ENCODE results near the gene ZFAND2B.

DNA sequence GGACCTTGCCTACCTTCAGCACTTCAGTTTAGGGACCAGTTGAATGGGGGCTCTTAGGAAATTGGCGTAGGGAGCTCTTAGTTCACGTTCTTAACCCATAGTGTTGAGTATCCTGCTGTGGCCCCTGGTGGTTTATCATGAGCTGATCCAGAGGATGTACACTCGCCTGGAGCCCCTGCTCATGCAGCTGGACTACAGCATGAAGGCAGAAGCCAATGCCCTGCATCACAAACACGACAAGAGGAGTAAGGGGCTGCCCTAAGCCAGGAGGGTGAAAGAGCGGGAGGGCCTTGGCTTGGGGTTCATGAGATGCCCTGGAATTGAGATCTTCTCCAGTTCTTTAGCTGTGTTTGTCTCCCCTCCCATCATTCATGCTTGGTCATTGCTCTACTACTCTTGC is 25.6 kb upstream of the ZFAND2B start:
- TF ChIP-seq POLR2AphosphoS5 (IDR thresholded peaks at IDR 0.05; ENCODE audit: low read depth, low read length) (no peak), SIN3A (IDR thresholded peaks at IDR 0.05; ENCODE audit: borderline replicate concordance, low read depth, low read length) (no peak), FOSL2 (IDR thresholded peaks at IDR 0.05; ENCODE audit: borderline replicate concordance, low read depth) (no peak), GABPA (IDR thresholded peaks at IDR 0.05; ENCODE audit: low read depth) (no peak), FOXM1 (IDR thresholded peaks at IDR 0.05; ENCODE audit: low read depth) (no peak), JUND (IDR thresholded peaks at IDR 0.05) (no peak), EP300 (IDR thresholded peaks at IDR 0.05; ENCODE audit: borderline replicate concordance in 1 of 2, low read depth in 1 of 2, low read length in 1 of 2) (no peak), RXRA (IDR thresholded peaks at IDR 0.05; ENCODE audit: borderline replicate concordance, low read depth) (no peak), TAF1 (IDR thresholded peaks at IDR 0.05; ENCODE audit: borderline replicate concordance, low read depth, low read length) (no peak)
- TF ChIP-seq, protein P1, sequence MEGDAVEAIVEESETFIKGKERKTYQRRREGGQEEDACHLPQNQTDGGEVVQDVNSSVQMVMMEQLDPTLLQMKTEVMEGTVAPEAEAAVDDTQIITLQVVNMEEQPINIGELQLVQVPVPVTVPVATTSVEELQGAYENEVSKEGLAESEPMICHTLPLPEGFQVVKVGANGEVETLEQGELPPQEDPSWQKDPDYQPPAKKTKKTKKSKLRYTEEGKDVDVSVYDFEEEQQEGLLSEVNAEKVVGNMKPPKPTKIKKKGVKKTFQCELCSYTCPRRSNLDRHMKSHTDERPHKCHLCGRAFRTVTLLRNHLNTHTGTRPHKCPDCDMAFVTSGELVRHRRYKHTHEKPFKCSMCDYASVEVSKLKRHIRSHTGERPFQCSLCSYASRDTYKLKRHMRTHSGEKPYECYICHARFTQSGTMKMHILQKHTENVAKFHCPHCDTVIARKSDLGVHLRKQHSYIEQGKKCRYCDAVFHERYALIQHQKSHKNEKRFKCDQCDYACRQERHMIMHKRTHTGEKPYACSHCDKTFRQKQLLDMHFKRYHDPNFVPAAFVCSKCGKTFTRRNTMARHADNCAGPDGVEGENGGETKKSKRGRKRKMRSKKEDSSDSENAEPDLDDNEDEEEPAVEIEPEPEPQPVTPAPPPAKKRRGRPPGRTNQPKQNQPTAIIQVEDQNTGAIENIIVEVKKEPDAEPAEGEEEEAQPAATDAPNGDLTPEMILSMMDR (IDR thresholded peaks at IDR 0.05), result no peak
- TF ChIP-seq, protein P2, sequence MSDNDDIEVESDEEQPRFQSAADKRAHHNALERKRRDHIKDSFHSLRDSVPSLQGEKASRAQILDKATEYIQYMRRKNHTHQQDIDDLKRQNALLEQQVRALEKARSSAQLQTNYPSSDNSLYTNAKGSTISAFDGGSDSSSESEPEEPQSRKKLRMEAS (IDR thresholded peaks at IDR 0.05; ENCODE audit: low read depth), result no peak
- TF ChIP-seq, protein P3, sequence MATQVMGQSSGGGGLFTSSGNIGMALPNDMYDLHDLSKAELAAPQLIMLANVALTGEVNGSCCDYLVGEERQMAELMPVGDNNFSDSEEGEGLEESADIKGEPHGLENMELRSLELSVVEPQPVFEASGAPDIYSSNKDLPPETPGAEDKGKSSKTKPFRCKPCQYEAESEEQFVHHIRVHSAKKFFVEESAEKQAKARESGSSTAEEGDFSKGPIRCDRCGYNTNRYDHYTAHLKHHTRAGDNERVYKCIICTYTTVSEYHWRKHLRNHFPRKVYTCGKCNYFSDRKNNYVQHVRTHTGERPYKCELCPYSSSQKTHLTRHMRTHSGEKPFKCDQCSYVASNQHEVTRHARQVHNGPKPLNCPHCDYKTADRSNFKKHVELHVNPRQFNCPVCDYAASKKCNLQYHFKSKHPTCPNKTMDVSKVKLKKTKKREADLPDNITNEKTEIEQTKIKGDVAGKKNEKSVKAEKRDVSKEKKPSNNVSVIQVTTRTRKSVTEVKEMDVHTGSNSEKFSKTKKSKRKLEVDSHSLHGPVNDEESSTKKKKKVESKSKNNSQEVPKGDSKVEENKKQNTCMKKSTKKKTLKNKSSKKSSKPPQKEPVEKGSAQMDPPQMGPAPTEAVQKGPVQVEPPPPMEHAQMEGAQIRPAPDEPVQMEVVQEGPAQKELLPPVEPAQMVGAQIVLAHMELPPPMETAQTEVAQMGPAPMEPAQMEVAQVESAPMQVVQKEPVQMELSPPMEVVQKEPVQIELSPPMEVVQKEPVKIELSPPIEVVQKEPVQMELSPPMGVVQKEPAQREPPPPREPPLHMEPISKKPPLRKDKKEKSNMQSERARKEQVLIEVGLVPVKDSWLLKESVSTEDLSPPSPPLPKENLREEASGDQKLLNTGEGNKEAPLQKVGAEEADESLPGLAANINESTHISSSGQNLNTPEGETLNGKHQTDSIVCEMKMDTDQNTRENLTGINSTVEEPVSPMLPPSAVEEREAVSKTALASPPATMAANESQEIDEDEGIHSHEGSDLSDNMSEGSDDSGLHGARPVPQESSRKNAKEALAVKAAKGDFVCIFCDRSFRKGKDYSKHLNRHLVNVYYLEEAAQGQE (IDR thresholded peaks at IDR 0.05; ENCODE audit: low read depth, low read length), result no peak
- TF ChIP-seq, protein P4, sequence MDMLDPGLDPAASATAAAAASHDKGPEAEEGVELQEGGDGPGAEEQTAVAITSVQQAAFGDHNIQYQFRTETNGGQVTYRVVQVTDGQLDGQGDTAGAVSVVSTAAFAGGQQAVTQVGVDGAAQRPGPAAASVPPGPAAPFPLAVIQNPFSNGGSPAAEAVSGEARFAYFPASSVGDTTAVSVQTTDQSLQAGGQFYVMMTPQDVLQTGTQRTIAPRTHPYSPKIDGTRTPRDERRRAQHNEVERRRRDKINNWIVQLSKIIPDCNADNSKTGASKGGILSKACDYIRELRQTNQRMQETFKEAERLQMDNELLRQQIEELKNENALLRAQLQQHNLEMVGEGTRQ (IDR thresholded peaks at IDR 0.05; ENCODE audit: borderline replicate concordance, low read depth, low read length), result no peak

All from SK-N-SH (cell line).